HEK293 (cell line): Measurements from ENCODE around the gene PRKCA.

ENCODE experiments used
- CTCF ChIA-PET: fragments of 350-600 bp; formaldehyde crosslinking; extraction: SDS; loops from one replicate; lab custom pipeline; 2021; ENCODE audit warnings: antibody characterized with exemption; lab: Yijun Ruan, JAX
- POLR2A ChIA-PET: fragments of 300-600 bp; formaldehyde crosslinking; extraction: SDS; loops from one replicate; lab custom pipeline; 2020; ENCODE audit warnings: antibody characterized with exemption, inconsistent platforms; lab: Yijun Ruan, JAX
- H3K27ac ChIP-seq: fragments of 200-500 bp; sonication (Bioruptor generic); 2 replicates; pipeline ENCODE4 v1.5.1; 2014; ENCODE audit warnings: low read depth, low read length, control low read depth, inconsistent platforms; ENCODE audit errors: extremely low read depth
- H3K36me3 ChIP-seq, 2 experiments: fragments of 200-500 bp in 1 of 2; sonication (Bioruptor generic) in 1 of 2; 1 replicate in 1 of 2; 2 replicates in 1 of 2; pipeline ENCODE4 v1.5.1; 2014 to 2017; ENCODE audit warnings: inconsistent platforms in 2 of 2, low read length in 2 of 2; ENCODE audit not compliant: control insufficient read depth in 2 of 2, insufficient read depth in 1 of 2
- H3K4me1 ChIP-seq: fragments of 200-500 bp; sonication (Bioruptor generic); 2 replicates; pipeline ENCODE4 v1.5.1; 2014; ENCODE audit warnings: mild to moderate bottlenecking, low read length, inconsistent platforms; ENCODE audit not compliant: control insufficient read depth, insufficient read depth
- H3K4me3 ChIP-seq: 2 replicates; pipeline ENCODE4 v1.5.1; 2011; ENCODE audit warnings: low read depth, mild to moderate bottlenecking, control low read depth, low read length, moderate library complexity
- H3K9me3 ChIP-seq: fragments of 200-500 bp; sonication (Bioruptor generic); 2 replicates; pipeline ENCODE4 v1.5.1; 2014; ENCODE audit warnings: low read depth, low read length, inconsistent platforms; ENCODE audit not compliant: control insufficient read depth, insufficient read depth
- GLI2 ChIP-seq: fragments of 450-650 bp; formaldehyde crosslinking; IDR thresholded peaks from 2 replicates; pipeline ENCODE4; 2017; ENCODE audit warnings: missing biosample characterization, missing genetic modification characterization, low read depth, borderline replicate concordance
- GLI4 ChIP-seq: fragments of 450-650 bp; formaldehyde crosslinking; IDR thresholded peaks from 2 replicates; pipeline ENCODE4 v1.5.1; 2016; ENCODE audit warnings: missing biosample characterization, missing genetic modification characterization
- HOXC10 ChIP-seq: sonication (generic); formaldehyde crosslinking; IDR thresholded peaks from 2 replicates; pipeline ENCODE4 v1.8.1; 2023; ENCODE audit warnings: mild to moderate bottlenecking, missing genetic modification reagents
- IKZF3 ChIP-seq: fragments of 450-650 bp; IDR thresholded peaks from 2 replicates; pipeline ENCODE4 v1.5.0; 2018; ENCODE audit warnings: missing biosample characterization, mild to moderate bottlenecking, missing genetic modification characterization, moderate library complexity
- KLF17 ChIP-seq: fragments of 450-650 bp; formaldehyde crosslinking; IDR thresholded peaks from 2 replicates; pipeline ENCODE4 v1.5.1; 2016; ENCODE audit warnings: missing biosample characterization, missing genetic modification characterization
- SETDB1 ChIP-seq: IDR thresholded peaks from one replicate; pipeline ENCODE4 v1.6.1; 2017; ENCODE audit warnings: mild to moderate bottlenecking, low read length, moderate library complexity, mixed read lengths; ENCODE audit not compliant: insufficient read length
- SP7 ChIP-seq: fragments of 450-650 bp; formaldehyde crosslinking; IDR thresholded peaks from 2 replicates; pipeline ENCODE4 v1.5.1; 2016; ENCODE audit warnings: missing biosample characterization, missing genetic modification characterization
- ZBTB11 ChIP-seq: fragments of 450-650 bp; formaldehyde crosslinking; conservative IDR thresholded peaks from 2 replicates; pipeline ENCODE4 v1.5.1; 2016; ENCODE audit warnings: low read depth, missing biosample characterization, missing genetic modification characterization
- ZNF112 ChIP-seq: fragments of 450-650 bp; formaldehyde crosslinking; IDR thresholded peaks from 2 replicates; pipeline ENCODE4 v1.5.0; 2017; ENCODE audit warnings: missing biosample characterization, missing genetic modification characterization
- ZNF155 ChIP-seq: fragments of 450-650 bp; formaldehyde crosslinking; IDR thresholded peaks from 2 replicates; pipeline ENCODE4 v1.5.1; 2016; ENCODE audit warnings: missing biosample characterization, missing genetic modification characterization
- ZNF184 ChIP-seq: fragments of 450-650 bp; IDR thresholded peaks from 2 replicates; pipeline ENCODE4 v1.5.1; 2018; ENCODE audit warnings: missing biosample characterization, mild to moderate bottlenecking, missing genetic modification characterization
- ZNF24 ChIP-seq: fragments of 450-650 bp; formaldehyde crosslinking; IDR thresholded peaks from 2 replicates; pipeline ENCODE4 v1.5.1; 2016; ENCODE audit warnings: missing biosample characterization, missing genetic modification characterization
- ZNF518A ChIP-seq: fragments of 450-650 bp; formaldehyde crosslinking; conservative IDR thresholded peaks from 2 replicates; pipeline ENCODE4 v1.5.1; 2016; ENCODE audit warnings: low read depth, missing biosample characterization, missing genetic modification characterization
- ZNF549 ChIP-seq: fragments of 450-650 bp; IDR thresholded peaks from 2 replicates; pipeline ENCODE4 v1.5.1; 2018; ENCODE audit warnings: missing biosample characterization, missing genetic modification characterization, mild to moderate bottlenecking, inconsistent platforms, moderate library complexity
- ZNF571 ChIP-seq: fragments of 450-650 bp; formaldehyde crosslinking; IDR thresholded peaks from 2 replicates; pipeline ENCODE4 v1.5.0; 2017; ENCODE audit warnings: missing biosample characterization, missing genetic modification characterization
- ZNF639 ChIP-seq: fragments of 450-650 bp; formaldehyde crosslinking; IDR thresholded peaks from 2 replicates; pipeline ENCODE4 v1.5.1; 2016; ENCODE audit warnings: missing biosample characterization, missing genetic modification characterization
- ZNF670 ChIP-seq: fragments of 450-650 bp; formaldehyde crosslinking; IDR thresholded peaks from 2 replicates; pipeline ENCODE4 v1.5.1; 2016; ENCODE audit warnings: missing biosample characterization, missing genetic modification characterization, low read depth
- ZNF707 ChIP-seq: fragments of 450-650 bp; formaldehyde crosslinking; IDR thresholded peaks from 2 replicates; pipeline ENCODE4 v1.5.1; 2016; ENCODE audit warnings: missing biosample characterization, missing genetic modification characterization
- ZNF76 ChIP-seq: fragments of 450-650 bp; formaldehyde crosslinking; IDR thresholded peaks from 2 replicates; pipeline ENCODE4; 2016; ENCODE audit warnings: low read depth, missing biosample characterization, missing genetic modification characterization, borderline replicate concordance

The PRKCA gene

GRCh38 chr17:66763056-66763455 lies 460.6 kb downstream of the PRKCA start:
- ChIA-PET CTCF (interaction anchor here (0.7 kb wide), 1 partner anchor 153 kb away, joined by 4 read pairs; no protein-coding TSS in a partner anchor), POLR2A (no interaction called here)
- Histone ChIP-seq H3K4me3 (no peak overlapping the region), H3K27ac (no peak overlapping the region), H3K9me3 (no peaks in the 10 kb centered on the region; the same call in 1 of the 2 replicates), H3K36me3 (no peaks in the 10 kb centered on the region), H3K4me1 (no peaks in the 10 kb centered on the region)
- TF ChIP-seq GLI4 (tag by site-specific recombination) (no peak), SP7 (tag by site-specific recombination) (no peak), ZNF549 (tag by site-specific recombination) (no peak), ZNF24 (tag by site-specific recombination) (no peak), KLF17 (tag by site-specific recombination) (no peak), ZNF571 (tag by site-specific recombination) (no peak), SETDB1 (no peak), ZNF184 (tag by site-specific recombination) (no peak), ZNF155 (tag by site-specific recombination) (no peak), ZBTB11 (no peak), IKZF3 (tag by site-specific recombination) (no peak), ZNF76 (tag by site-specific recombination) (no peak), HOXC10 (no peak), ZNF112 (tag by site-specific recombination) (no peak), ZNF707 (tag by site-specific recombination) (no peak), GLI2 (tag by site-specific recombination) (no peak), ZNF518A (tag by site-specific recombination) (no peak), ZNF670 (tag by site-specific recombination) (no peak), ZNF639 (tag by site-specific recombination) (no peak)
